GM19452 (cell line): ENCODE data around the gene DOCK4.
"Not testable (repeated sequence)": the region's sequence is repeated elsewhere in the genome, so short reads cannot be mapped to it uniquely, and the experiment has no call there.

Source experiments
- ATAC-seq: cut with Tn5 transposase; IDR thresholded peaks from one replicate; pipeline ENCODE4 v1.9.1; 2021; ENCODE audit not compliant: unreplicated experiment

DOCK4 gene

GRCh38 chr7:111960984-111961383, 245.2 kb downstream of the DOCK4 start:
- ATAC-seq: no peak

- ATAC-seq: no peak
Measured at GRCh38 chr7:111958896-111959295, 247.3 kb downstream of the DOCK4 start.

- ATAC-seq: no peak
Measured at GRCh38 chr7:111958431-111958830, 247.8 kb downstream of the DOCK4 start.

- ATAC-seq: no peak
Measured at GRCh38 chr7:111955616-111956015, 250.6 kb downstream of the DOCK4 start.

DNA sequence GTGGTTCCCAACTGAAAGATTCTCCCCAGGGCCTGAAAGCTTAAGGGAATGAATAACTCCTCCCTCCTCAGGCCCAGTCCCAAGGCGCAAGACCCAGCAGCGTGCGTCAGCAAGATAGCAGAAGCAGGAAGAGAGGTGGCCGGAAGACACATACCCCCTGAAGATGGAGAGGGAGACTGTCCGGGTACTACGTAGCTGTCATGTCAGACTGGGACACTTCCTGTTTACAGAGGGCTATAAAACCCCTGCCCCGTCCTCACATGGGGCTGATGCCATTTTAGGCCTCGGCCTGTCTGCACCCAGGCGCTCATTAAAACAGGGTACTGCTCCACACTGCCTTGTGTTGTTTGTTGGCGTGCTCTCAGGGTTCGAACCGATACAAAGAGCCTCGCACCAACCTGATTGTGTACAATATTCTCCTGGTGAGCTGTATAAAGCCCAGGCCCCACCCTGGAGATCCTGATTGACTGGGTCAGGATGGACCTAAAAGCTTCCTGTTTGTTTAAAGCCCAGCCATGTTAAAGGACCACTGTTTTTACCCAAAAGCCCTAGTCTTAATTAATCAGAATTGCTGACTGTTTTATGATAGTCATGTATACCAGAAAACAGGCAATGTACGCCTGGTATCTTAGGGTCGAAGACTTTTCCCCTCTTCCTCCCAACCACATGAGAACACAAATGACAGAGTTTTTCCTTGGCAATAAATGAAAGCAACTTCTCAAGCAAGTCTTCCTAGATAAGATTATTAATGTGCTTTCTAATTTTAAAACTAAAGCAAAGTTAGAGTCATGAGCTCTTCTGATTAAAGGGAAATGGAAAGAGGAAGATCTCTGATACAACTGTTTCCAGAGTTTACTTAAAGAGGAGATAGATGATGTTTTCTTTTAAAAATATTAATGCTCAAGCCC, 251.5 kb downstream of the DOCK4 start:
- no peak for ATAC-seq

DNA sequence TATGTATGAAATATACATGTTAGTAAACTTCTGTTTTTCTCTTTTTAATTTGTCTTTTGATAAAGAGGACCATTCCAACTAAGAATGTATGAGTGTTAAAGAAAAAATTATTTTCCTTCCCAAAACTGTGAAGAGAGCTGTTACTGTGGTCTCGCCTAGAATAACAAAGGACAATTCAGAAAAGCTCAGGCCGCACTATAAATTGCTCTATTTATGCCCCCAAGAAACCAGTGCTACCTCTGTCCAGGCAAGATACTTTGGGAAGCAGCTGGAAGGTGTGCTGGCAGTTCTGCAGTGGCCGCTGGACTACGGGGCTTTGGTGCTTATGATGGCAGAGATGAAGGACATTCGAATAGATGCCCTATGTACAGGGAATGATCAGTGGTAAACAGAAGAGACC, 252.1 kb downstream of the DOCK4 start:
- no peak for ATAC-seq

GRCh38 chr7:111953611-111954010, 252.6 kb downstream of the DOCK4 start:
- ATAC-seq: no peak

DNA sequence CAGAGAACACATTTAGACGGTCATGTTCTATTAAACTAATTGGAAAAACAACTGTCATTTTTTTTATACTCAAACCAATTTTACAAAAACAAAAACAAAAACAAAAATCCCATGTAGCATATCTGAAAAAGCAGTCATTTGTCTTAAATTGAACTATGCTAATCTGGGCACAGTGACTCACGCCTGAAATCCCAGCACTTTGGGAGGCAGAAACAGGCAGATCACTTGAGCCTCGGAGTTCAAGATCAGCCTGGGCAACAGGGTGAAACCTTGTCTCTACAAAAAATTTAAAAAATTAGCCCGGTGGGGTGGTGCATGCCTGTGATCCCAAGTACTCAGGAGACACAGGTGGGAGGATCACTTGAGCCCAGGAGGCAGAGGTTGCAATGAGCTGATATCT, 253.4 kb downstream of the DOCK4 start:
- ATAC-seq: no peak

DNA sequence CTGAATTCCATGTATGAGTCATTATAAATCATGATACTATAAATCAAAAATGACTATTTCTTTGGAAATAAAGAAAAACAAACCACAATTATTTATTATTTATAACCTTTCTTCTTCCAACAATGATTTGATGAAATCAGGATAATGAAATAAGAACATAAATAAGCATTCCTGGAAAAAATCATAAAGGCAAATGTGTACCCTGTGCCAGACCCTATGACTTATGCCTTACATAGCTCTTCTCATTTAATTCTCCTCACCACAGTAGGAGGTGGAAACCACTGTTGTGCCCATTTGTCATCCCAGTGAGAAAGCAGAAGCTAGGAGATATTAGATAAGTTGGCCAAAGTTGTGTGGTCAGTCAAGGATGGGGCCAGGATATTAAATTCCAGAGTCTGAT, 255.1 kb downstream of the DOCK4 start:
- no peak for ATAC-seq

DNA sequence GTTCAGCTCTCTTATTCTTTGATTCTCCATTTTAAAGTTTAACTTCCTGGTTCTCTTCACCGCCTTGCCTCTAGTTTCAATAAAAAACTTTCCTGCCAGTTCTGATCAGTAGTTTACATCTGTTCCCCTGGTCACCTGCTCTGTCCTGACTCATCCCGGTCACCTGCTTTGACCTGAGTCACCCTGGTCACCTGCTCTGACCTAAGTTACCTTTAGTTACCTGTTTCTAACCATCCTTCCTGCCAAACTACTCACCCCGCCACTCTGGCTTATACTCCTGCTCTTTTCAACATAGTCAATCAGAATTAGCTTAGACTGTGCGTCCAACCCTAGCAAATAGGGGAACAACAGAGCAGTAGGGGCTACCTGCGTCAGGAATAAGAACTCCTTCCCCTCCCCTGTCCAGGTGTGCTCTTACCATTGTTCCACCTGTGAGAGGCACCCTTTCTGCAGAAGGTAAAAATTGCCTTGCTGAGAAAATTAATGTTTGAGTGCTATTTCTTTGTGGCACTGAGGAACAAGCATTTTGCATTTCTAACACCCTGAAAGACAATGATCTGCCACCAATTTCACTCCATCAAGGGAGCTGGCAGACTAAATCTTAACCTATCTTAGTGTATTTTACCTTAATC, 263.6 kb downstream of the DOCK4 start:
- no peak for ATAC-seq

DNA sequence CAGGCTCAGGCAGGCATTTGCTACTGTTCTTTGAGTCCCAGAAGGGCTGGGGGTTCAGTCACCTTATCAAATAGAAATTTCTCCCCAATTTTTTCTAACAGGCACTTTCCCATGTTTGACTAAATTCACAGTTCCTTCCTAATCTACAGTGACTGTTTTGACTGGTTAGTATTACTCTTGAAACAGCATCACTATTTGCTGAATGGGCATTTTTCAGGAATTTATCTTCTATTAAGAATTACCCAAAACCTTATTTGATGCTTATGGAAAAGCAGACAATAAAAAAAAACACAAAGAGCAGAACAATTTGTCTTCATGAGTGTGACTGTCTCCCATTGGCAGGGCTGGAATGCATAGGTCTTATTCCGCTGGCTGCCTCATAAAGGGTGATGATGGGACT, 269.0 kb downstream of the DOCK4 start:
- ATAC-seq: no peak

GRCh38 chr7:111933609-111934008, 272.6 kb downstream of the DOCK4 start:
- ATAC-seq: no peak

GRCh38 chr7:111931958-111932357, 274.2 kb downstream of the DOCK4 start:
- ATAC-seq: no peak

DNA sequence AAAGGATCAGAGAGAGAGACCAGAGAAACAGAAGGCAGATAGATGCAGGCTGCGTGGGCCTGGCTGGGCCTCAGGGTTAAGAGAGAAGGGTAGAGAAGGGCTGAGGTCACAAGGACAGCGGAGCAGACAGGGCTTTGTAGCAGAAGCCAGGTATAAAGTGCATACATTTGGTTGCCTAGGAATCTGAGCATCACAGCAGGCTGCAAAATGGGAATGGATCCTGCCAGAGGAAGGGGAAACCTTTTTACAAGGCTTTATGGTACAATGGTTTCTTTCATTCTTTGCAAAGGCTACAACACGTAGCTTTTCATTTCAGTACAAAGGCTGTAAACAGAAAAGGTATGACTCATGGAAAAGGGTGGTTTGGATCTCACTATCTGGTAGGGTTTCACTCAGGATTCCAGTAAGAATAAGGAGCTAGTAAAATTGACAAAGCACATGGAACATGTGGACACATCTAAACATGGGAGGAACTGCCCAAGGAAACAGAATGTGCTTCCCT, 275.1 kb downstream of the DOCK4 start:
- ATAC-seq: no peak

DNA sequence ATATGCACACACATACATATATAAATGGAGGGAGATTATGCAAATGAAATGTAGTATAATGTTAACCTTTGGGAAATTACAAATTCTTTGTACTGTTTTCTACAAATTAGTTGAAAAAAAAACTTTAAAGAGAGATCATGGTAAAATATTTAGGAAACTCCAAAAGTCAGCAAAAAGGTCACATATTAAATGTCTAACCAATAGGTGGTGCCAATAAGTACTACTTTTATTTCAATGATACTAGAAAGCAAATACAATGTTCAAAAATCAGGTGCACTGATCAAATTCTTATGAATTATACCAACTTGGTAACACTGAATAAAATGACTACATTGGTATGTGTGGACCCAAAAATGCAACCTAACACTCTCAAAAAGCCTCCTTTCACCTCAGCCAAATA, 276.9 kb downstream of the DOCK4 start:
- ATAC-seq: no peak

GRCh38 chr7:111927353-111928019, 278.7 kb downstream of the DOCK4 start:
- no peak for ATAC-seq

DNA sequence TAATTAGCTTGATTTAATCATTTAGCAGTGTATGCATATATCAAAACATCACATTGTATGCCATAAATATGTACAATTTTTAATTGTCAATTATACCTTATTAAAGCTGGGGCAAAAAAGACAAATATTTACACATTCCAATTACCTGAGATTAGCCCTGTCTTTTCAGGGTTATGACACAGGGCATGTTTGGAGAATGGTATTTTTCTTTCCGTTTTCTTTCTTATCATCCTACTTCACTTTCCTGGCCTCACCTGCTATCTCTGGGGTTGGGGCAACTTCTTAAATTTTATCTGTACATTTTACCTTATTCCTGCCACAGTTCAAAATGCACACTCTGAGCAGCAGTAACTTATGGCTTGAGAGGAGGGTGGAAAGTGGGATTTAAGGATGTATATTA, 285.9 kb downstream of the DOCK4 start:
- no peak for ATAC-seq

GRCh38 chr7:111919631-111920179, 286.5 kb downstream of the DOCK4 start:
- ATAC-seq: no peak

DNA sequence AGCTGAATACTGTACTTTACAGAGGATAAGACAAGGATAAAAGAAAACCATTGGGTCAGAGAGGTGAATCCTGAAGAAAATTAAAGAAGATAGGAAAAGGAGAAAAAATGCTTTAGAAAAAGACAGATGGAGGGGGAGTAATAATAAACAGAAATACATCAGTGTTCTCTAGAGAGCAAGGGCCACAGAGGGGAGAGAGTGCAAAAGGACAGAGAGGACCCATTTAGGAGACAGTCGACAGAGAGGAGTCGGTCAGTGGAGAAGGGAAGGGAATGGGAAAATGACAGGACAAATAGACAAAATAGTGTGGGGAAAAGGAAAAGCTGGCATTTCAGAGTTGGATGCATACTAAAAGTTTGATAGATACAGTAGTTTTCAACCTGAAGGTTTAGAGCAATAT, 287.0 kb downstream of the DOCK4 start:
- no peak for ATAC-seq

DNA sequence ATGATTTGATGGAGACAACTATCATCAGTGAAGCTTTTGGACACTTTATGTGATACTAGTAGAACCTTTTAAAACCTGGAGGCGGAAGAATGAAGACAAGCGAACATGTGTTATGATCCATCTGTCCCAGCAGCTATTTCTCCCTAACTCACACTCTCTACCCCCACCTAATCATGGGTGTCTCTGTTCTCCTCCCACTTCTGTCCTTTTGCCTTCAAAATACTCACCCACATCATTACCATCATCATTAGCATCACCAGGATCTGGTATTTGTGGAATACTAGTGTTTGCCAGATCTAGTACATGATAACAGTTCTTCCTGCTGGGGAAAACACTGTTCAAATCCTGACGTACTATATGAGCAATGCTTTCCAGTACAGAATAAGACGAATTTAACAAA, 287.7 kb downstream of the DOCK4 start:
- no peak for ATAC-seq

DNA sequence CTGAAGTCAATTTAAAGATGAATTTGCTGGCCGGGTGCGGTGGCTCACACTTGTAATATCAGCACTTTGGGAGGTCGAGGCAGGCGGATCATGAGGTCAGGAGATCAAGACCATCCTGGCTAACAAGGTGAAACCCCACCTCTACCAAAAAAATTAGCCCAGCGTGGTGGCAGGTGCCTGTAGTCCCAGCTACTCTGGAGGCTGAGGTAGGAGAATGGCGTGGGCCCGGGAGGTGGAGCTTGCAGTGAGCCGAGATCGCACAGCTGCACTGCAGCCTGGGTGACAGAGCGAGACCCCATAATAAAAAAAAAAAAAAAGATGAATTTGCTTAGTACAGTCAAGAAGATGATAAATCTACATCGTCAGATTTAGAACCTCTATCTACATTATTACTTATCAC, 288.8 kb downstream of the DOCK4 start:
- not testable (repeated sequence) for ATAC-seq
